H9 (cell line): Measurements from ENCODE around the gene ZNF239. TPM values are rescaled to one million over a fixed set of nuclear protein-coding genes. Genes with fewer than 3 reads are reported as not detected.

Experiments used
- DNase-seq: peaks from one replicate; pipeline ENCODE4 v3.0.0-alpha.2; 2017
- H2AFZ ChIP-seq: one replicate; pipeline ENCODE4 v1.6.1; 2013; ENCODE audit warnings: mild to moderate bottlenecking, low read length, control low read depth, moderate library complexity
- H2AK5ac ChIP-seq: 2 replicates; pipeline ENCODE4 v1.6.1; 2013; ENCODE audit warnings: low read length, control low read depth, mixed read lengths; ENCODE audit not compliant: insufficient read length
- H2BK120ac ChIP-seq: one replicate; pipeline ENCODE4 v1.6.1; 2013; ENCODE audit warnings: low read depth, mild to moderate bottlenecking, low read length, control low read depth, inconsistent platforms; ENCODE audit not compliant: poor library complexity, severe bottlenecking
- H2BK12ac ChIP-seq: 2 replicates; pipeline ENCODE4 v1.6.1; 2013; ENCODE audit warnings: low read length, control low read depth, mixed read lengths, low read depth; ENCODE audit not compliant: insufficient read length
- H2BK15ac ChIP-seq: 2 replicates; pipeline ENCODE4 v1.6.1; 2013; ENCODE audit warnings: low read depth, low read length, control low read depth
- H2BK20ac ChIP-seq: one replicate; pipeline ENCODE4 v1.6.1; 2013; ENCODE audit warnings: low read depth, mild to moderate bottlenecking, low read length, control low read depth, inconsistent platforms; ENCODE audit not compliant: poor library complexity, severe bottlenecking
- H2BK5ac ChIP-seq: 2 replicates; pipeline ENCODE4 v1.6.1; 2013; ENCODE audit warnings: low read length, control low read depth, mixed read lengths; ENCODE audit not compliant: insufficient read length
- H3K14ac ChIP-seq: 2 replicates; pipeline ENCODE4 v1.6.1; 2013; ENCODE audit warnings: low read length, control low read depth; ENCODE audit not compliant: insufficient read depth
- H3K18ac ChIP-seq: 2 replicates; pipeline ENCODE4 v1.6.1; 2013; ENCODE audit warnings: low read depth, mild to moderate bottlenecking, mixed read lengths, low read length, control low read depth; ENCODE audit not compliant: insufficient read length
- H3K23ac ChIP-seq: 2 replicates; pipeline ENCODE4 v1.6.1; 2013; ENCODE audit warnings: low read length, control low read depth, mixed read lengths, low read depth; ENCODE audit not compliant: insufficient read length
- H3K23me2 ChIP-seq: 2 replicates; pipeline ENCODE4 v1.6.1; 2013; ENCODE audit warnings: low read depth, mild to moderate bottlenecking, mixed read lengths, low read length, control low read depth; ENCODE audit not compliant: insufficient read length, poor library complexity, severe bottlenecking
- H3K27ac ChIP-seq: 2 replicates; pipeline ENCODE4 v1.5.1; 2013; ENCODE audit warnings: low read length, control low read depth, mixed read lengths, low read depth; ENCODE audit not compliant: insufficient read length
- H3K27me3 ChIP-seq: 2 replicates; pipeline ENCODE4 v1.6.1; 2013; ENCODE audit warnings: low read length, control low read depth, inconsistent platforms; ENCODE audit not compliant: insufficient read depth
- H3K4ac ChIP-seq: 2 replicates; pipeline ENCODE4 v1.6.1; 2013; ENCODE audit warnings: low read depth, mild to moderate bottlenecking, control low read depth, inconsistent platforms, low read length, moderate library complexity
- H3K4me1 ChIP-seq: 2 replicates; pipeline ENCODE4 v1.6.1; 2013; ENCODE audit warnings: low read length, control low read depth, inconsistent platforms; ENCODE audit not compliant: insufficient read depth
- H3K4me2 ChIP-seq: 2 replicates; pipeline ENCODE4 v1.6.1; 2013; ENCODE audit warnings: low read length, control low read depth, mixed read lengths; ENCODE audit not compliant: insufficient read length, insufficient read depth
- H3K56ac ChIP-seq: 2 replicates; pipeline ENCODE4 v1.6.1; 2013; ENCODE audit warnings: low read depth, mild to moderate bottlenecking, mixed read lengths, low read length, control low read depth; ENCODE audit not compliant: insufficient read length
- H3K79me1 ChIP-seq: 2 replicates; pipeline ENCODE4 v1.6.1; 2013; ENCODE audit warnings: low read depth, mild to moderate bottlenecking, moderate library complexity, low read length, control low read depth, inconsistent platforms; ENCODE audit not compliant: insufficient read depth, poor library complexity, severe bottlenecking
- H3K79me2 ChIP-seq: 2 replicates; pipeline ENCODE4 v1.6.1; 2013; ENCODE audit warnings: low read length, control low read depth, inconsistent platforms; ENCODE audit not compliant: insufficient read depth
- H3K9ac ChIP-seq: 2 replicates; pipeline ENCODE4 v1.6.1; 2013; ENCODE audit warnings: low read length, control low read depth, mixed read lengths; ENCODE audit not compliant: insufficient read length; ENCODE audit errors: extremely low read depth
- H3K9me3 ChIP-seq: one replicate; pipeline ENCODE4 v1.6.1; 2013; ENCODE audit warnings: low read depth, low read length, inconsistent platforms; ENCODE audit not compliant: control insufficient read depth
- H3T11ph ChIP-seq: one replicate; pipeline ENCODE4 v1.6.1; 2013; ENCODE audit warnings: mild to moderate bottlenecking, low read length, control low read depth, inconsistent platforms
- H4K20me1 ChIP-seq: one replicate; pipeline ENCODE4 v1.6.1; 2013; ENCODE audit not compliant: control insufficient read depth, insufficient read length, insufficient read depth
- H4K5ac ChIP-seq: 2 replicates; pipeline ENCODE4 v1.6.1; 2013; ENCODE audit warnings: low read depth, mild to moderate bottlenecking, mixed read lengths, low read length, control low read depth; ENCODE audit not compliant: insufficient read length
- H4K8ac ChIP-seq: replicated peaks from 2 replicates; pipeline ENCODE4 v1.6.1; 2013; ENCODE audit warnings: low read length, control low read depth, mixed read lengths, low read depth; ENCODE audit not compliant: insufficient read length
- H4K91ac ChIP-seq: 2 replicates; pipeline ENCODE4 v1.6.1; 2013; ENCODE audit warnings: low read depth, mild to moderate bottlenecking, moderate library complexity, mixed read lengths, low read length, control low read depth; ENCODE audit not compliant: insufficient read length
- H3K27ac Mint-ChIP-seq, 3 experiments: 2 replicates in 2 of 3; 3 replicates in 1 of 3; pipeline ENCODE4 v1.8.0; 2020 to 2021; ENCODE audit warnings: mixed read lengths in 3 of 3, mild to moderate bottlenecking in 1 of 3, moderate library complexity in 1 of 3
- H3K27me3 Mint-ChIP-seq: 2 replicates; pipeline ENCODE4 v1.8.0; 2021; ENCODE audit warnings: low read depth, mild to moderate bottlenecking, moderate library complexity, mixed read lengths
- H3K36me3 Mint-ChIP-seq, 3 experiments: 2 replicates in 2 of 3; 3 replicates in 1 of 3; pipeline ENCODE4 v1.8.0; 2020 to 2021; ENCODE audit warnings: low read depth in 3 of 3, mixed read lengths in 3 of 3; ENCODE audit not compliant: insufficient read depth in 1 of 3
- H3K4me1 Mint-ChIP-seq, 2 experiments: 2 replicates each; pipeline ENCODE4 v1.8.0; 2020; ENCODE audit warnings: mixed read lengths in 2 of 2
- H3K4me3 Mint-ChIP-seq, 2 experiments: 2 replicates in 1 of 2; 3 replicates in 1 of 2; pipeline ENCODE4 v1.8.0; 2020 to 2021; ENCODE audit warnings: mild to moderate bottlenecking in 2 of 2, mixed read lengths in 2 of 2, moderate library complexity in 1 of 2
- H3K9me3 Mint-ChIP-seq, 2 experiments: 2 replicates in 1 of 2; 3 replicates in 1 of 2; pipeline ENCODE4 v1.8.0; 2020; ENCODE audit warnings: mild to moderate bottlenecking in 2 of 2, mixed read lengths in 2 of 2, moderate library complexity in 1 of 2
- WGBS: extraction: QIAGEN DNeasy Blood & Tissue Kit; methylation state at CpG from one replicate; pipeline ENCODE4 v1.1.7; 2013; ENCODE audit warnings: missing lambda C conversion rate, low lambda C conversion rate, mixed read lengths; ENCODE audit not compliant: insufficient read length; ENCODE audit errors: extremely low coverage; 5-methylcytosine and 5-hydroxymethylcytosine counted together
- total RNA-seq: library from RNA; stranded (reverse); gene quantifications from 2 replicates; pipeline ENCODE4 v1.2.1, GENCODE V29; 2021
- TF ChIP-seq, protein P1 (sequence below): fragments of 200-600 bp; sonication (generic); conservative IDR thresholded peaks from 3 replicates; pipeline ENCODE4 v1.8.0; 2021; ENCODE audit warnings: antibody characterized with exemption, mild to moderate bottlenecking

Gene ZNF239
- total RNA-seq, 1 experiment from 2014 or later = 16.2 TPM

DNA sequence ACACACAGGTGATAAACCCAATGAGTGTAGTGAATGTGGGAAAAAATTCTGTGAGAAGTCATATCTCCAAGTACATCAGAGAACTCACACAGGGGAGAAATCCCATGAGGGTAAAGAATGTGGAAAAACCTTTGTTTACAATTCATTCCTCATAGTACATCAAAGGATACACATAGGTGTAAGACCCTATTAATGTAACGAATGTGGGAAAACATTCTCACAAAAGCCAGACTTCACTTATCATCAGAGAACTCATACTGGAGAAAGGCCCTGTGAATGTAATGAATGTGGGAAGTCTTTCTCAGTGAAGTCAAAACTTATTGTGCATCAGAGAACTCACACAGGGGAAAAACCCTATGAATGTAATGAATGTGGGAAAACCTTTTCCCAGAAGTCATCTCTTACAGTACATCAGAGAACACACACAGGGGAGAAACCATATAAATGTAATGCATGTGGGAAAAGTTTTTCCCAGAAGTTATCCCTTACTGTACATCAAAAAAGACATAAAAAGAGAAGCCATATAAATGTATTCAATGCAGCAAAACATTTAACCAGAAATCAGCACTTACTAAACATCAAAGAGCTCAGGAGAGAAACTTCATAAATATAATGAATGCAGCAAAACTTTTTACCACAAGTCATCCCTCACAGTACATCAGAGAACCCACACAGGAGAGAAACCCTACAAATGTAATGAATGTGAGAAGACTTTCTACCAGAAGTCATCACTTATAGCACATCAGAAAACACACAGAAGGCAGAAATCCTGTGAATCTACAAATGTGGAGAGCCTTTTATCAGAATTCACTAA is 49.8 kb downstream of the ZNF239 start:
- H4K91ac ChIP-seq = no peak overlapping the region

More for the DNA sequence above, 49.8 kb downstream of the ZNF239 start:
- no peaks in the 10 kb centered on the region for H3K79me1 ChIP-seq
- no peak overlapping the region for H4K5ac ChIP-seq
- H4K8ac ChIP-seq = no peak overlapping the region
- no peak overlapping the region for H2BK120ac ChIP-seq
- H3T11ph ChIP-seq = no peak overlapping the region
- no peak for DNase-seq
- H2BK20ac ChIP-seq = no peak overlapping the region
- no peak overlapping the region for H3K56ac ChIP-seq
- H4K20me1 ChIP-seq = no peaks in the 10 kb centered on the region
- H3K4ac ChIP-seq = no peak overlapping the region
- no CpG with 5 or more reads among the region's 1 CpG for WGBS
- no peak overlapping the region for H2BK15ac ChIP-seq
- no peak overlapping the region for H3K14ac ChIP-seq
- no peak overlapping the region for H2AFZ ChIP-seq
- no peak overlapping the region for H3K9ac ChIP-seq
- no peaks in the 10 kb centered on the region for H3K4me1 ChIP-seq
- no peak overlapping the region for H3K18ac ChIP-seq
- peaks cover 39% of the 10 kb centered on the region for H3K9me3 ChIP-seq
- H3K23me2 ChIP-seq = no peaks in the 10 kb centered on the region
- H3K9me3 Mint-ChIP-seq = peaks cover 84 to 86% of the 10 kb centered on the region in 2 experiments
- H3K27ac Mint-ChIP-seq = no peak overlapping the region
- no peak overlapping the region for H3K4me2 ChIP-seq
- H3K4me3 Mint-ChIP-seq = no peak overlapping the region
- H3K79me2 ChIP-seq = no peaks in the 10 kb centered on the region
- no peak overlapping the region for H3K27ac ChIP-seq
- peaks cover 9 to 32% (median 13%) of the 10 kb centered on the region in 3 experiments; a peak in 5 of 7 replicates for H3K36me3 Mint-ChIP-seq
- no peaks in the 10 kb centered on the region for H3K4me1 Mint-ChIP-seq
- H2BK12ac ChIP-seq = no peak overlapping the region
- peaks cover 7% of the 10 kb centered on the region; the same call in 1 of the 2 replicates for H3K27me3 Mint-ChIP-seq
- TF ChIP-seq, protein P1, sequence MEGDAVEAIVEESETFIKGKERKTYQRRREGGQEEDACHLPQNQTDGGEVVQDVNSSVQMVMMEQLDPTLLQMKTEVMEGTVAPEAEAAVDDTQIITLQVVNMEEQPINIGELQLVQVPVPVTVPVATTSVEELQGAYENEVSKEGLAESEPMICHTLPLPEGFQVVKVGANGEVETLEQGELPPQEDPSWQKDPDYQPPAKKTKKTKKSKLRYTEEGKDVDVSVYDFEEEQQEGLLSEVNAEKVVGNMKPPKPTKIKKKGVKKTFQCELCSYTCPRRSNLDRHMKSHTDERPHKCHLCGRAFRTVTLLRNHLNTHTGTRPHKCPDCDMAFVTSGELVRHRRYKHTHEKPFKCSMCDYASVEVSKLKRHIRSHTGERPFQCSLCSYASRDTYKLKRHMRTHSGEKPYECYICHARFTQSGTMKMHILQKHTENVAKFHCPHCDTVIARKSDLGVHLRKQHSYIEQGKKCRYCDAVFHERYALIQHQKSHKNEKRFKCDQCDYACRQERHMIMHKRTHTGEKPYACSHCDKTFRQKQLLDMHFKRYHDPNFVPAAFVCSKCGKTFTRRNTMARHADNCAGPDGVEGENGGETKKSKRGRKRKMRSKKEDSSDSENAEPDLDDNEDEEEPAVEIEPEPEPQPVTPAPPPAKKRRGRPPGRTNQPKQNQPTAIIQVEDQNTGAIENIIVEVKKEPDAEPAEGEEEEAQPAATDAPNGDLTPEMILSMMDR = no peak
- no peak overlapping the region for H3K23ac ChIP-seq
- H2BK5ac ChIP-seq = no peak overlapping the region
- no peaks in the 10 kb centered on the region for H3K27me3 ChIP-seq
- no peak overlapping the region for H2AK5ac ChIP-seq

Other genes starting within 250 kb of the ZNF239 start
- not detected in 2 replicates for gene FXYD4, start 203.0 kb downstream of the ZNF239 start, total RNA-seq
- 411 and 420 TPM in 2 replicates for gene HNRNPF, start 165.4 kb downstream of the ZNF239 start, total RNA-seq
- gene ZNF487, start 137.5 kb downstream of the ZNF239 start, total RNA-seq = 1.3 and 1.4 TPM in 2 replicates
- 8.9 and 9.4 TPM in 2 replicates for gene ZNF485, start 31.8 kb upstream of the ZNF239 start, total RNA-seq
- 13.3 and 14.6 TPM in 2 replicates for gene ZNF32, start 74.3 kb upstream of the ZNF239 start, total RNA-seq